Kidney (tissue), 14 donors: ENCODE results near the gene NT5DC2. TPM values are rescaled to one million over a fixed set of nuclear protein-coding genes. Genes with fewer than 3 reads are reported as not detected.

Experiments used
- DNase-seq, 5 donors: peaks; one replicate each; pipeline ENCODE4 v3.0.0-alpha.2; 2013 to 2020
- FAIRE-seq: peaks from 2 replicates; lab custom pipeline; 2012; peaks lifted over from hg19 to GRCh38; lab: Jason Lieb, UNC
- H3K27ac ChIP-seq, 2 donors: one replicate each; pipeline ENCODE4 v1.7.0; 2013; ENCODE audit warnings: low read depth in 2 of 2, low read length in 2 of 2, inconsistent platforms in 1 of 2
- H3K27me3 ChIP-seq: one replicate; pipeline ENCODE4 v1.7.1; 2013; ENCODE audit warnings: low read length, inconsistent platforms; ENCODE audit not compliant: control insufficient read depth, insufficient read depth
- H3K36me3 ChIP-seq, 3 donors: one replicate each; pipeline versions ENCODE4 v1.7.0 to v1.7.1; 2013; ENCODE audit warnings: low read length in 3 of 3, control low read depth in 1 of 3, inconsistent platforms in 1 of 3; ENCODE audit not compliant: insufficient read depth in 3 of 3, control insufficient read depth in 2 of 3
- H3K4me1 ChIP-seq, 3 donors: one replicate each; pipeline versions ENCODE4 v1.7.0 to v1.7.1; 2013; ENCODE audit warnings: low read length in 3 of 3, inconsistent platforms in 1 of 3, low read depth in 1 of 3; ENCODE audit not compliant: control insufficient read depth in 2 of 3, insufficient read depth in 2 of 3
- H3K4me3 ChIP-seq, 3 donors: one replicate each; pipeline versions ENCODE4 v1.7.0 to v1.8.1; 2013; ENCODE audit warnings: low read length in 3 of 3, control low read depth in 1 of 3, inconsistent platforms in 1 of 3
- H3K9ac ChIP-seq, 3 donors: one replicate each; pipeline versions ENCODE4 v1.7.0 to v1.7.1; 2013; ENCODE audit warnings: low read length in 3 of 3, control low read depth in 1 of 3, inconsistent platforms in 1 of 3
- H3K9me3 ChIP-seq, 3 donors: one replicate each; pipeline versions ENCODE4 v1.7.0 to v1.7.1; 2013; ENCODE audit warnings: low read length in 3 of 3, control low read depth in 1 of 3, inconsistent platforms in 1 of 3; ENCODE audit not compliant: control insufficient read depth in 2 of 3, insufficient read depth in 1 of 3
- intact Hi-C: fragments of 100-400 bp; cut with DNase I; formaldehyde crosslinking; loops from one replicate; pipeline ENCODE4 v1.11.1; 2022
- polyA plus RNA-seq: library from polyadenylated mRNA; stranded (reverse); fragments of 350-450 nt; fragmentation: Illumina TruSeq; extraction: RNeasy Lipid Tissue Mini Kit (QIAGEN cat#74804); gene quantifications from one replicate; pipeline ENCODE4 v1.2.3, GENCODE V29; 2014; ENCODE audit warnings: low read depth, low replicate concordance; ENCODE audit not compliant: insufficient read depth
- total RNA-seq: library from RNA; stranded (reverse); fragmentation: NEBNext Ultra II Directional; extraction: Animal tissue kit (Norgen Biotek cat#: 25700); gene quantifications from one replicate; pipeline ENCODE4 v1.2.1, GENCODE V29; 2021
- TF ChIP-seq, protein P1 (sequence below): IDR thresholded peaks from 3 replicates; pipeline ENCODE4 v1.5.1; 2012; ENCODE audit warnings: mild to moderate bottlenecking, moderate library complexity, borderline replicate concordance; ENCODE audit not compliant: insufficient read depth; ENCODE audit errors: extremely low read depth
- donor health status: control.
- donor health status: control.
- donor health status: control.
- donor health status: control.
- donor health status: control.
- donor health status: DM: yes; HTN: yes; CAD: no.
- donor health status: Normal renal cell carcinoma (clear cell type).

NT5DC2 gene
- total and polyA plus RNA-seq, 2 donors from 2014 or later: 47.3 to 75.7 TPM

DNA sequence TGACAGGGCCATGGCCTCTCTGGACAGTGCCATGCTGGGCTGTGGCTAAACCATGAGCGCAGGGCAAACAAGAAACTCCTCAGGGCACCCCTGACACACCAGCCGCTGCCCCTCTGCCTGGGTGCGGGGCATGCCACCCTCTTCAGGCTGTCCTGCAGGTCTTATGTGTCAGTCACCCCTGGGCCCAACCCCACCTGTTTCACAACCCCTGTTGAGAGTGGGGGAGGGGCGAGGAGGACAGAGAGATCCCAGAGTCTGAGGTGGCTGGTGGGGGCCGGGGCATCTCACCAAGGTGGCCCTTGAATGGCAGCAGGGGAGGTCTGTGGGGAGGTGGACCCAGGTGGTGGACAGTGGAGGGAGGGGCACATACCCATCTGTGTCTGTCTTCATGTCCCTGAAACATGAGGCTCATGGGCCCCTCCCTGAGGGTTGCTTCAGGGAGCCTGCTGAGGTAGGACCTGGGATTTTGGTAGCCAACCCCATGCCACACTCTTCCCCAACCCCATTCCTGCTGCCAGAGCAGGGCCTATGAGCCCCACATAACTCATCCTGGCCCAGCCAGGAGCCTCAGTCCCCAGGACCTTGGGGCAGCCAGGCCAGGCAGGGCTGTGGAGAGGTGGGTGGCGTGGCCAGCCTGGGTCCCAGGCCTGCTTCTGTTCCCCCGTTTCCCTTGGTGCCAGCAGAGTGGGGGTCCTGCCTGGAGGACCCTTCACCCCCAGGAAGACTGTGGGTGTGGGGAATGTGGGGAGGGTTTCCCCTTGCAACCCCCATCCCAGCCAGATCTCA, 40.2 kb downstream of the NT5DC2 start:
- TF ChIP-seq, protein P1, sequence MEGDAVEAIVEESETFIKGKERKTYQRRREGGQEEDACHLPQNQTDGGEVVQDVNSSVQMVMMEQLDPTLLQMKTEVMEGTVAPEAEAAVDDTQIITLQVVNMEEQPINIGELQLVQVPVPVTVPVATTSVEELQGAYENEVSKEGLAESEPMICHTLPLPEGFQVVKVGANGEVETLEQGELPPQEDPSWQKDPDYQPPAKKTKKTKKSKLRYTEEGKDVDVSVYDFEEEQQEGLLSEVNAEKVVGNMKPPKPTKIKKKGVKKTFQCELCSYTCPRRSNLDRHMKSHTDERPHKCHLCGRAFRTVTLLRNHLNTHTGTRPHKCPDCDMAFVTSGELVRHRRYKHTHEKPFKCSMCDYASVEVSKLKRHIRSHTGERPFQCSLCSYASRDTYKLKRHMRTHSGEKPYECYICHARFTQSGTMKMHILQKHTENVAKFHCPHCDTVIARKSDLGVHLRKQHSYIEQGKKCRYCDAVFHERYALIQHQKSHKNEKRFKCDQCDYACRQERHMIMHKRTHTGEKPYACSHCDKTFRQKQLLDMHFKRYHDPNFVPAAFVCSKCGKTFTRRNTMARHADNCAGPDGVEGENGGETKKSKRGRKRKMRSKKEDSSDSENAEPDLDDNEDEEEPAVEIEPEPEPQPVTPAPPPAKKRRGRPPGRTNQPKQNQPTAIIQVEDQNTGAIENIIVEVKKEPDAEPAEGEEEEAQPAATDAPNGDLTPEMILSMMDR: no peak
- Histone ChIP-seq H3K27ac (no peak overlapping the region), H3K36me3 (peaks cover 0 to 40% (median 23%) of the 10 kb centered on the region in 3 donors), H3K27me3 (no peaks in the 10 kb centered on the region), H3K9me3 (no peaks in the 10 kb centered on the region), H3K4me1 (peaks cover 0 to 25% (median 0%) of the 10 kb centered on the region in 3 donors), H3K4me3 (no peak overlapping the region), H3K9ac (no peak overlapping the region)
- DNase-seq: no peak
- no peak for FAIRE-seq
- intact Hi-C loops: no loop called here

GRCh38 chr3:52492059-52492458, 41.6 kb downstream of the NT5DC2 start:
- Histone ChIP-seq H3K27me3 (no peaks in the 10 kb centered on the region), H3K9me3 (no peaks in the 10 kb centered on the region), H3K9ac (no peak overlapping the region), H3K36me3 (peaks cover 0 to 50% (median 27%) of the 10 kb centered on the region in 3 donors), H3K4me1 (peaks cover 0 to 23% (median 0%) of the 10 kb centered on the region in 3 donors), H3K4me3 (no peak overlapping the region), H3K27ac (no peak overlapping the region)
- no peak for FAIRE-seq
- intact Hi-C loops: no loop called here
- no peak for DNase-seq
- TF ChIP-seq, protein P1: no peak

DNA sequence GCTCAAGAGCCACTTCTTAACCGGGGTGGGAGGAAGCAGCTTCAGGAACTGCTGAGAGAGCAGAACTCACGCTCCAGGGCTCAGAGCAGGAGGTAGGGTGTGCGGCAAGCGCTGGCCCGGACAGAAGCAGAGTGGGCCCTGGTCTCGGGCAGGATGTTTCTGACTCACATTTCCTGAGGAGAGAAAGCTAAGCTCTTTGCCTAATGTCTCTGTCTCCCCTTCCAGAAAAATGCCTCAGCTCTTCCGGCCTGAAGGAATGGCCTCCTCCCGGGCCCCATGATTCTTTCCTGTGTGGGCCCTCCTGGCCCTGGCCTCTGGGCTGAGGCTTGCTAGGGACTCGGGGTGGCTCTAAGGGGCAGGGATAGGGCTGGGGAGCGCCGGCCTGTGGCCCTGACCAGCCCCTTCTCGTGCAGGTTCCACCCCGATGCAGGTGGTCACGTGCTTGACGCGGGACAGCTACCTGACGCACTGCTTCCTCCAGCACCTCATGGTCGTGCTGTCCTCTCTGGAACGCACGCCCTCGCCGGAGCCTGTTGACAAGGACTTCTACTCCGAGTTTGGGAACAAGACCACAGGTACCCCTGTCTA, 42.6 kb downstream of the NT5DC2 start:
- FAIRE-seq (no peak), DNase-seq (peak in 1 of 5 donors; percentile 37)
- Histone ChIP-seq H3K27ac (peak overlapping the region; percentile 47 to 78), H3K9me3 (no peaks in the 10 kb centered on the region), H3K27me3 (no peaks in the 10 kb centered on the region), H3K9ac (no peak overlapping the region), H3K4me3 (no peak overlapping the region), H3K36me3 (peaks cover 0 to 56% (median 27%) of the 10 kb centered on the region in 3 donors), H3K4me1 (peaks cover 0 to 20% (median 0%) of the 10 kb centered on the region in 3 donors)
- TF ChIP-seq, protein P1: no peak
- intact Hi-C loops: no loop called here
